SKM-1 (cell line): ENCODE results near the gene FARP1.

ENCODE experiments used
- DNase-seq: peaks from one replicate; lab custom pipeline; 2025; ENCODE audit not compliant: unreplicated experiment; lab: John Stamatoyannopoulos, UW

The FARP1 gene

GRCh38 chr13:98142380-98143156, at the start of gene FARP1:
FARP1 (plus strand) TSS chr13:98143094; CDS start chr13:98213243, 70,149 bp downstream.
- DNase-seq = no peak

- DNase-seq = no peak
Measured at GRCh38 chr13:98094678-98095266, 48.1 kb upstream of the FARP1 start.

- no peak for DNase-seq
Measured at GRCh38 chr13:98096059-98096458, 46.8 kb upstream of the FARP1 start.

- no peak for DNase-seq
Measured at GRCh38 chr13:98097749-98098148, 45.1 kb upstream of the FARP1 start.

GRCh38 chr13:98098516-98098915, 44.4 kb upstream of the FARP1 start:
- DNase-seq = no peak

GRCh38 chr13:98099627-98100026, 43.3 kb upstream of the FARP1 start:
- DNase-seq = no peak

GRCh38 chr13:98100481-98100880, 42.4 kb upstream of the FARP1 start:
- DNase-seq = no peak

- no peak for DNase-seq
Measured at GRCh38 chr13:98103531-98103930, 39.4 kb upstream of the FARP1 start.

- DNase-seq = no peak
Measured at GRCh38 chr13:98103942-98104880, 38.7 kb upstream of the FARP1 start.

- no peak for DNase-seq
Measured at GRCh38 chr13:98105929-98106336, 37.0 kb upstream of the FARP1 start.

GRCh38 chr13:98108341-98108740, 34.6 kb upstream of the FARP1 start:
- DNase-seq = no peak

- DNase-seq = no peak
Measured at GRCh38 chr13:98109226-98109853, 33.6 kb upstream of the FARP1 start.

- no peak for DNase-seq
Measured at GRCh38 chr13:98110749-98111148, 32.1 kb upstream of the FARP1 start.

GRCh38 chr13:98111168-98112098, 31.5 kb upstream of the FARP1 start:
- no peak for DNase-seq

GRCh38 chr13:98112456-98112855, 30.4 kb upstream of the FARP1 start:
- no peak for DNase-seq

- DNase-seq = no peak
Measured at GRCh38 chr13:98118865-98119264, 24.0 kb upstream of the FARP1 start.

- no peak for DNase-seq
Measured at GRCh38 chr13:98123176-98123575, 19.7 kb upstream of the FARP1 start.

- DNase-seq = no peak
Measured at GRCh38 chr13:98129059-98129746, 13.7 kb upstream of the FARP1 start.

GRCh38 chr13:98133946-98134345, 8.9 kb upstream of the FARP1 start:
- no peak for DNase-seq
